Breast epithelium (tissue), 4 donors: ENCODE data around the gene GLDN. TPM values are rescaled to one million over a fixed set of nuclear protein-coding genes. Genes with fewer than 3 reads are reported as not detected.

Experiments
- DNase-seq, 2 donors: peaks; one replicate each; pipeline ENCODE4 v3.0.0-alpha.2; 2019; ENCODE audit warnings: low spot score in 2 of 2
- H3K27ac ChIP-seq, 2 donors: fragments of 200-600 bp; sonication (generic) in 1 of 2; one replicate each; pipeline ENCODE4 v1.5.1; 2016 to 2019; ENCODE audit warnings: mild to moderate bottlenecking in 1 of 2
- H3K27me3 ChIP-seq, 2 donors: fragments of 200-600 bp; sonication (generic) in 1 of 2; one replicate each; pipeline versions ENCODE4 v1.5.1 to v1.6.0; 2017 to 2019; ENCODE audit warnings: control low read depth in 1 of 2, mild to moderate bottlenecking in 1 of 2
- H3K36me3 ChIP-seq: fragments of 200-600 bp; one replicate; pipeline ENCODE4 v1.5.1; 2019
- H3K4me1 ChIP-seq, 2 donors: fragments of 200-600 bp; sonication (generic); one replicate each; pipeline ENCODE4 v1.5.1; 2016 to 2019; ENCODE audit warnings: control low read depth in 1 of 2
- H3K4me3 ChIP-seq, 3 donors: fragments of 200-600 bp; sonication (generic); 1 replicate in 2 of 3; 2 replicates in 1 of 3; pipeline ENCODE4 v1.5.1; 2016 to 2019; ENCODE audit warnings: mild to moderate bottlenecking in 3 of 3, moderate library complexity in 2 of 3
- H3K9me3 ChIP-seq, 2 donors: fragments of 200-600 bp; sonication (generic) in 1 of 2; one replicate each; pipeline ENCODE4 v1.5.1; 2016 to 2019; ENCODE audit warnings: control low read depth in 1 of 2
- CTCF ChIP-seq, 3 donors: fragments of 450-650 bp; IDR thresholded peaks; one replicate each; pipeline ENCODE4 v1.5.1; 2016 to 2017; ENCODE audit warnings: antibody characterized with exemption in 3 of 3, mild to moderate bottlenecking in 3 of 3, moderate library complexity in 3 of 3
- POLR2A ChIP-seq: fragments of 450-650 bp; IDR thresholded peaks from one replicate; pipeline ENCODE4 v1.6.1; 2016; ENCODE audit warnings: antibody characterized with exemption, mild to moderate bottlenecking, moderate library complexity
- POLR2AphosphoS5 ChIP-seq, 3 donors: sonication (generic); formaldehyde crosslinking; IDR thresholded peaks; one replicate each; pipeline ENCODE4 v1.6.1; 2017; ENCODE audit warnings: antibody characterized with exemption in 3 of 3
- intact Hi-C: fragments of 100-400 bp; cut with DNase I; formaldehyde crosslinking; loops from one replicate; pipeline ENCODE4 v1.15.1; 2023; ENCODE audit warnings: low total_unique reads
- total RNA-seq, 3 donors: library from RNA; depleted of rRNA; stranded (reverse); fragments of >200 nt; gene quantifications; one replicate each; pipeline ENCODE4 v1.1.0, GENCODE V29; 2016

The GLDN gene
- total RNA-seq, 3 donors from 2014 or later: 7.3 to 67.2 (median 10.8) TPM

- intact Hi-C loops: no loop called here
- Histone ChIP-seq H3K9me3 (no peaks in the 10 kb centered on the region), H3K4me3 (no peak overlapping the region), H3K27ac (no peak overlapping the region), H3K36me3 (no peaks in the 10 kb centered on the region), H3K27me3 (no peaks in the 10 kb centered on the region), H3K4me1 (no peaks in the 10 kb centered on the region)
- DNase-seq: no peak
- TF ChIP-seq POLR2AphosphoS5 (IDR thresholded peaks at IDR 0.05) (no peak), CTCF (IDR thresholded peaks at IDR 0.05) (no peak), POLR2A (no peak)
Observed at GRCh38 chr15:51315726-51316125, 25.7 kb upstream of the GLDN start.

GRCh38 chr15:51316636-51317035 is 24.8 kb upstream of the GLDN start:
- H3K27ac ChIP-seq: no peak overlapping the region
- no peaks in the 10 kb centered on the region for H3K9me3 ChIP-seq
- H3K4me1 ChIP-seq: no peaks in the 10 kb centered on the region
- no peaks in the 10 kb centered on the region for H3K27me3 ChIP-seq
- DNase-seq: no peak
- TF ChIP-seq POLR2A: no peak
- no peak for TF ChIP-seq CTCF (IDR thresholded peaks at IDR 0.05)
- TF ChIP-seq POLR2AphosphoS5 (IDR thresholded peaks at IDR 0.05): no peak
- no peak overlapping the region for H3K4me3 ChIP-seq
- intact Hi-C loops: no loop called here
- H3K36me3 ChIP-seq: no peaks in the 10 kb centered on the region

GRCh38 chr15:51318382-51319150 is 22.9 kb upstream of the GLDN start:
- Histone ChIP-seq H3K27ac (peak overlapping the region in 1 of 2 donors; percentile 27), H3K27me3 (no peaks in the 10 kb centered on the region), H3K4me1 (no peaks in the 10 kb centered on the region), H3K9me3 (no peaks in the 10 kb centered on the region), H3K36me3 (no peaks in the 10 kb centered on the region), H3K4me3 (no peak overlapping the region)
- intact Hi-C loops: no loop called here
- DNase-seq: no peak
- no peak for TF ChIP-seq POLR2AphosphoS5 (IDR thresholded peaks at IDR 0.05)
- no peak for TF ChIP-seq CTCF (IDR thresholded peaks at IDR 0.05)
- no peak for TF ChIP-seq POLR2A

- no peaks in the 10 kb centered on the region for H3K4me1 ChIP-seq
- no peak for DNase-seq
- H3K27me3 ChIP-seq: no peaks in the 10 kb centered on the region
- intact Hi-C loops: no loop called here
- TF ChIP-seq CTCF (IDR thresholded peaks at IDR 0.05): no peak
- TF ChIP-seq POLR2A: no peak
- no peak for TF ChIP-seq POLR2AphosphoS5 (IDR thresholded peaks at IDR 0.05)
- no peaks in the 10 kb centered on the region for H3K36me3 ChIP-seq
- no peak overlapping the region for H3K4me3 ChIP-seq
- no peak overlapping the region for H3K27ac ChIP-seq
- H3K9me3 ChIP-seq: no peaks in the 10 kb centered on the region
Observed at GRCh38 chr15:51319539-51319938, 21.9 kb upstream of the GLDN start.

- Histone ChIP-seq H3K9me3 (no peaks in the 10 kb centered on the region), H3K36me3 (no peaks in the 10 kb centered on the region), H3K27me3 (no peaks in the 10 kb centered on the region), H3K4me1 (no peaks in the 10 kb centered on the region), H3K27ac (peak overlapping the region in 1 of 2 donors; percentile 62), H3K4me3 (no peak overlapping the region)
- TF ChIP-seq CTCF (IDR thresholded peaks at IDR 0.05): no peak
- no peak for TF ChIP-seq POLR2AphosphoS5 (IDR thresholded peaks at IDR 0.05)
- no peak for TF ChIP-seq POLR2A
- intact Hi-C loops: no loop called here
- DNase-seq: no peak
Observed at GRCh38 chr15:51320843-51321242, 20.6 kb upstream of the GLDN start.
